H1 (cell line): ENCODE data around the gene RMND1. TPM values are rescaled to one million over a fixed set of nuclear protein-coding genes. Genes with fewer than 3 reads are reported as not detected.

Experiments
- polyA plus RNA-seq, 7 experiments: library from polyadenylated mRNA; depleted of rRNA in 3 of 7; stranded (reverse) in 5 of 7; unstranded in 2 of 7; fragments of >200 nt in 5 of 7; fragments of 200-250 nt in 2 of 7; gene quantifications; 1 replicate in 5 of 7; 2 replicates in 1 of 7; 4 replicates in 1 of 7; pipeline versions ENCODE4 v1.2.1 to v1.2.3, GENCODE V29; 2011 to 2013; ENCODE audit warnings: missing spikeins in 2 of 7, mixed read lengths in 2 of 7
- total RNA-seq: library from RNA; stranded (reverse); fragmentation: NEBNext Ultra II Directional; extraction: Animal tissue kit (Norgen Biotek cat#: 25700); gene quantifications from 2 replicates; pipeline ENCODE4 v1.2.1, GENCODE V29; 2021
- TF ChIP-seq, protein P1 (sequence below): IDR thresholded peaks from 2 replicates; pipeline ENCODE4 v1.6.1; 2012; ENCODE audit warnings: inconsistent platforms

The RMND1 gene
- total and polyA plus RNA-seq, 2 of the 8 experiments (the other 6 are each of a cell fraction or from before 2014, with no cell fraction given): 7.3 to 21.9 TPM

- TF ChIP-seq, protein P1, sequence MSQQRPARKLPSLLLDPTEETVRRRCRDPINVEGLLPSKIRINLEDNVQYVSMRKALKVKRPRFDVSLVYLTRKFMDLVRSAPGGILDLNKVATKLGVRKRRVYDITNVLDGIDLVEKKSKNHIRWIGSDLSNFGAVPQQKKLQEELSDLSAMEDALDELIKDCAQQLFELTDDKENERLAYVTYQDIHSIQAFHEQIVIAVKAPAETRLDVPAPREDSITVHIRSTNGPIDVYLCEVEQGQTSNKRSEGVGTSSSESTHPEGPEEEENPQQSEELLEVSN: no peak
These were observed 42.5 kb upstream of the RMND1 start (continued) for GRCh38 chr6:151494235-151494935.
